HepG2 (cell line): ENCODE results near the gene VPS25. TPM values are rescaled to one million over a fixed set of nuclear protein-coding genes. Genes with fewer than 3 reads are reported as not detected.

ENCODE experiments used
- ADNP ChIP-seq: sonication (generic); formaldehyde crosslinking; IDR thresholded peaks from 2 replicates; pipeline ENCODE4 v1.4.0; 2020; ENCODE audit warnings: missing genetic modification reagents
- GABPA ChIP-seq, 2 experiments: IDR thresholded peaks; 2 replicates each; pipeline ENCODE4 v1.6.1; 2011 to 2016; ENCODE audit warnings: low read depth in 2 of 2, low read length in 1 of 2, missing biosample characterization in 1 of 2, missing genetic modification characterization in 1 of 2
- HDAC2 ChIP-seq: sonication (generic); formaldehyde crosslinking; IDR thresholded peaks from 2 replicates; pipeline ENCODE4 v1.4.0; 2020; ENCODE audit warnings: missing genetic modification reagents
- HMGA1 ChIP-seq: sonication (generic); formaldehyde crosslinking; conservative IDR thresholded peaks from 2 replicates; pipeline ENCODE4 v1.4.0; 2020; ENCODE audit warnings: missing genetic modification reagents
- IRX3 ChIP-seq: sonication (generic); formaldehyde crosslinking; IDR thresholded peaks from 2 replicates; pipeline ENCODE4 v1.8.1; 2023; ENCODE audit warnings: mild to moderate bottlenecking, low read depth, missing genetic modification reagents, borderline replicate concordance
- JARID2 ChIP-seq: sonication (generic); formaldehyde crosslinking; IDR thresholded peaks from 2 replicates; pipeline ENCODE4 v1.8.1; 2023; ENCODE audit warnings: missing genetic modification reagents, inconsistent platforms; ENCODE audit not compliant: insufficient replicate concordance
- NAIF1 ChIP-seq: sonication (generic); formaldehyde crosslinking; IDR thresholded peaks from 2 replicates; pipeline ENCODE4 v1.5.0; 2020; ENCODE audit warnings: mild to moderate bottlenecking, missing genetic modification reagents, borderline replicate concordance
- NFKBIZ ChIP-seq: IDR thresholded peaks from 2 replicates; pipeline ENCODE4 v1.6.1; 2018; ENCODE audit warnings: missing genetic modification reagents, missing compliant biosample characterization
- RXRB ChIP-seq: IDR thresholded peaks from 2 replicates; pipeline ENCODE4 v1.6.1; 2016; ENCODE audit warnings: borderline replicate concordance, missing genetic modification reagents, missing compliant biosample characterization
- SIX1 ChIP-seq: sonication (generic); formaldehyde crosslinking; IDR thresholded peaks from 2 replicates; pipeline ENCODE4 v1.4.0; 2020; ENCODE audit warnings: missing genetic modification reagents, borderline replicate concordance
- SP140L ChIP-seq: sonication (generic); formaldehyde crosslinking; IDR thresholded peaks from 2 replicates; pipeline ENCODE4 v1.4.0; 2020; ENCODE audit warnings: missing genetic modification reagents, borderline replicate concordance
- SRF ChIP-seq: IDR thresholded peaks from 2 replicates; pipeline ENCODE4 v1.6.1; 2011; ENCODE audit warnings: mild to moderate bottlenecking, low read depth, low read length, moderate library complexity
- TRIM24 ChIP-seq: sonication (generic); formaldehyde crosslinking; IDR thresholded peaks from 2 replicates; pipeline ENCODE4 v1.8.0; 2022; ENCODE audit warnings: mild to moderate bottlenecking, missing genetic modification reagents
- ZMYM3 ChIP-seq: sonication (generic); formaldehyde crosslinking; IDR thresholded peaks from 2 replicates; pipeline ENCODE4 v1.5.1; 2020; ENCODE audit warnings: mild to moderate bottlenecking, missing genetic modification reagents
- ZNF496 ChIP-seq: sonication (generic); formaldehyde crosslinking; IDR thresholded peaks from 2 replicates; pipeline ENCODE4 v1.8.1; 2023; ENCODE audit warnings: mild to moderate bottlenecking, moderate library complexity, missing genetic modification reagents; ENCODE audit not compliant: insufficient replicate concordance
- ZNF749 ChIP-seq: sonication (generic); formaldehyde crosslinking; IDR thresholded peaks from 2 replicates; pipeline ENCODE4 v1.8.0; 2022; ENCODE audit warnings: mild to moderate bottlenecking, missing genetic modification reagents, moderate library complexity, borderline replicate concordance
- ZNF782 ChIP-seq: sonication (generic); formaldehyde crosslinking; IDR thresholded peaks from 2 replicates; pipeline ENCODE4 v1.4.0; 2020; ENCODE audit warnings: missing genetic modification reagents, mild to moderate bottlenecking, borderline replicate concordance
- polyA plus RNA-seq, 8 experiments: library from polyadenylated mRNA; depleted of rRNA in 3 of 8; stranded (reverse) in 7 of 8; unstranded in 1 of 8; fragments of >200 nt; fragmentation: Illumina TruSeq in 4 of 8; extraction: Trizol in 4 of 8; gene quantifications; 2 replicates each; pipeline versions ENCODE4 v1.2.1 to v1.2.3, GENCODE V29; 2011 to 2016; ENCODE audit warnings: low read depth in 4 of 8, missing spikeins in 1 of 8, mixed read lengths in 1 of 8; ENCODE audit not compliant: insufficient read depth in 1 of 8
- total RNA-seq, 5 experiments: library from RNA; depleted of rRNA; stranded (reverse); fragments of >200 nt; fragmentation: Illumina TruSeq; extraction: Trizol; gene quantifications; 2 replicates each; pipeline ENCODE4 v1.2.3, GENCODE V29; 2016; ENCODE audit warnings: low read depth in 1 of 5
- TF ChIP-seq, protein P1 (sequence below): sonication (generic); formaldehyde crosslinking; IDR thresholded peaks from 2 replicates; pipeline ENCODE4 v1.9.0; 2022; ENCODE audit warnings: missing genetic modification reagents, mild to moderate bottlenecking, borderline replicate concordance
- TF ChIP-seq, protein P2 (sequence below): sonication (generic); formaldehyde crosslinking; IDR thresholded peaks from 2 replicates; pipeline ENCODE4 v1.4.0; 2020; ENCODE audit warnings: missing genetic modification reagents
- TF ChIP-seq, protein P3 (sequence below): sonication (generic); formaldehyde crosslinking; IDR thresholded peaks from 2 replicates; pipeline ENCODE4 v1.4.0; 2020; ENCODE audit warnings: low read depth, mild to moderate bottlenecking, missing genetic modification reagents
- TF ChIP-seq, protein P4 (sequence below): sonication (generic); formaldehyde crosslinking; IDR thresholded peaks from 2 replicates; pipeline ENCODE4 v1.4.0; 2020; ENCODE audit warnings: missing genetic modification reagents, mild to moderate bottlenecking, borderline replicate concordance

The VPS25 gene
- total and polyA plus RNA-seq, 2 of the 13 experiments (the other 11 are each of a cell fraction or from before 2014, with no cell fraction given): 161 to 249 TPM

DNA sequence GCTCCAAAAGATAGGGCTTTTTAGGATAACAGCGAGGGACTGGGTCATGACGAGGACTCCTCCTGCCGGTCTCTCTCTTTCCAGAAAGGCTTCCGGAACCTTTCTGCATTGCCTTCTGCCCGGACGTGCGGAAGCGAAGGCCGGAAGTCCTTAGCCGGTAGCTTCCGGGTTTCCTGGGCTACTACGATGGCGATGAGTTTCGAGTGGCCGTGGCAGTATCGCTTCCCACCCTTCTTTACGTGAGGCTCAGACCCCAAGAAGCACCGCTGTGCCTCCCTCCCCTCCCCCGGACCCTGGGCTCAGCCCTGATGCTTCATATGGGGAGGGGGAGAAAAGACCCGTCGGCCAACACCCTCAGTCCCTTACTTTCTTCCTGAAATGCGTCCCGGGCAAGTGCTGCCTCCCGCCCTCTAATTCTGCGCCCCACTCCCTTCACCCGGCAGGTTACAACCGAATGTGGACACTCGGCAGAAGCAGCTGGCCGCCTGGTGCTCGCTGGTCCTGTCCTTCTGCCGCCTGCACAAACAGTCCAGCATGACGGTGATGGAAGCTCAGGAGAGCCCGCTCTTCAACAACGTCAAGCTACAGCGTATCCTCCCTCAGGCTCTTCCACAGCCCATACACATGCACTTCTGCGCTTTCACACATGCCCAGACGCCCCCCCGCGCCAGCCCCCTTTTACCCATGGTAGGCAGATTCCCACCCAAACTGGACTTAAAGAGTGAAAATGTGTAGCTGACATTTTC is at the start of gene VPS25 (continued):
- TF ChIP-seq, protein P1, sequence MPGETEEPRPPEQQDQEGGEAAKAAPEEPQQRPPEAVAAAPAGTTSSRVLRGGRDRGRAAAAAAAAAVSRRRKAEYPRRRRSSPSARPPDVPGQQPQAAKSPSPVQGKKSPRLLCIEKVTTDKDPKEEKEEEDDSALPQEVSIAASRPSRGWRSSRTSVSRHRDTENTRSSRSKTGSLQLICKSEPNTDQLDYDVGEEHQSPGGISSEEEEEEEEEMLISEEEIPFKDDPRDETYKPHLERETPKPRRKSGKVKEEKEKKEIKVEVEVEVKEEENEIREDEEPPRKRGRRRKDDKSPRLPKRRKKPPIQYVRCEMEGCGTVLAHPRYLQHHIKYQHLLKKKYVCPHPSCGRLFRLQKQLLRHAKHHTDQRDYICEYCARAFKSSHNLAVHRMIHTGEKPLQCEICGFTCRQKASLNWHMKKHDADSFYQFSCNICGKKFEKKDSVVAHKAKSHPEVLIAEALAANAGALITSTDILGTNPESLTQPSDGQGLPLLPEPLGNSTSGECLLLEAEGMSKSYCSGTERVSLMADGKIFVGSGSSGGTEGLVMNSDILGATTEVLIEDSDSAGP (CRISPR knock-in tag): peak; percentile 87; the same call in 1 of the 2 replicates
- TF ChIP-seq NAIF1 (no peak), HDAC2 (CRISPR knock-in tag) (peak; percentile 97), ADNP (CRISPR knock-in tag) (no peak), SRF (peak; percentile 88), TRIM24 (CRISPR knock-in tag) (no peak), IRX3 (CRISPR knock-in tag) (0 out of 2 replicates have a peak, but pooled peaks have one; percentile 55), SIX1 (CRISPR knock-in tag) (peak; percentile 54; the same call in 1 of the 2 replicates), ZNF782 (CRISPR knock-in tag) (no peak), HMGA1 (CRISPR knock-in tag) (no peak), NFKBIZ (CRISPR knock-in tag) (peak; percentile 89), ZMYM3 (CRISPR knock-in tag) (no peak), ZNF496 (CRISPR knock-in tag) (no peak), RXRB (CRISPR knock-in tag) (peak; percentile 90), JARID2 (no peak), ZNF749 (CRISPR knock-in tag) (no peak), SP140L (CRISPR knock-in tag) (peak; percentile 98), GABPA (IDR thresholded peaks at IDR 0.05; ENCODE audit: low read depth, low read length) (peak; percentile 100), GABPA (CRISPR knock-in tag; IDR thresholded peaks at IDR 0.05; ENCODE audit: low read depth) (peak; percentile 100)
- TF ChIP-seq, protein P2, sequence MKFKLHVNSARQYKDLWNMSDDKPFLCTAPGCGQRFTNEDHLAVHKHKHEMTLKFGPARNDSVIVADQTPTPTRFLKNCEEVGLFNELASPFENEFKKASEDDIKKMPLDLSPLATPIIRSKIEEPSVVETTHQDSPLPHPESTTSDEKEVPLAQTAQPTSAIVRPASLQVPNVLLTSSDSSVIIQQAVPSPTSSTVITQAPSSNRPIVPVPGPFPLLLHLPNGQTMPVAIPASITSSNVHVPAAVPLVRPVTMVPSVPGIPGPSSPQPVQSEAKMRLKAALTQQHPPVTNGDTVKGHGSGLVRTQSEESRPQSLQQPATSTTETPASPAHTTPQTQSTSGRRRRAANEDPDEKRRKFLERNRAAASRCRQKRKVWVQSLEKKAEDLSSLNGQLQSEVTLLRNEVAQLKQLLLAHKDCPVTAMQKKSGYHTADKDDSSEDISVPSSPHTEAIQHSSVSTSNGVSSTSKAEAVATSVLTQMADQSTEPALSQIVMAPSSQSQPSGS: peak; percentile 89
- TF ChIP-seq, protein P3, sequence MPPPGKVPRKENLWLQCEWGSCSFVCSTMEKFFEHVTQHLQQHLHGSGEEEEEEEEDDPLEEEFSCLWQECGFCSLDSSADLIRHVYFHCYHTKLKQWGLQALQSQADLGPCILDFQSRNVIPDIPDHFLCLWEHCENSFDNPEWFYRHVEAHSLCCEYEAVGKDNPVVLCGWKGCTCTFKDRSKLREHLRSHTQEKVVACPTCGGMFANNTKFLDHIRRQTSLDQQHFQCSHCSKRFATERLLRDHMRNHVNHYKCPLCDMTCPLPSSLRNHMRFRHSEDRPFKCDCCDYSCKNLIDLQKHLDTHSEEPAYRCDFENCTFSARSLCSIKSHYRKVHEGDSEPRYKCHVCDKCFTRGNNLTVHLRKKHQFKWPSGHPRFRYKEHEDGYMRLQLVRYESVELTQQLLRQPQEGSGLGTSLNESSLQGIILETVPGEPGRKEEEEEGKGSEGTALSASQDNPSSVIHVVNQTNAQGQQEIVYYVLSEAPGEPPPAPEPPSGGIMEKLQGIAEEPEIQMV (CRISPR knock-in tag): peak; percentile 95
- TF ChIP-seq, protein P4, sequence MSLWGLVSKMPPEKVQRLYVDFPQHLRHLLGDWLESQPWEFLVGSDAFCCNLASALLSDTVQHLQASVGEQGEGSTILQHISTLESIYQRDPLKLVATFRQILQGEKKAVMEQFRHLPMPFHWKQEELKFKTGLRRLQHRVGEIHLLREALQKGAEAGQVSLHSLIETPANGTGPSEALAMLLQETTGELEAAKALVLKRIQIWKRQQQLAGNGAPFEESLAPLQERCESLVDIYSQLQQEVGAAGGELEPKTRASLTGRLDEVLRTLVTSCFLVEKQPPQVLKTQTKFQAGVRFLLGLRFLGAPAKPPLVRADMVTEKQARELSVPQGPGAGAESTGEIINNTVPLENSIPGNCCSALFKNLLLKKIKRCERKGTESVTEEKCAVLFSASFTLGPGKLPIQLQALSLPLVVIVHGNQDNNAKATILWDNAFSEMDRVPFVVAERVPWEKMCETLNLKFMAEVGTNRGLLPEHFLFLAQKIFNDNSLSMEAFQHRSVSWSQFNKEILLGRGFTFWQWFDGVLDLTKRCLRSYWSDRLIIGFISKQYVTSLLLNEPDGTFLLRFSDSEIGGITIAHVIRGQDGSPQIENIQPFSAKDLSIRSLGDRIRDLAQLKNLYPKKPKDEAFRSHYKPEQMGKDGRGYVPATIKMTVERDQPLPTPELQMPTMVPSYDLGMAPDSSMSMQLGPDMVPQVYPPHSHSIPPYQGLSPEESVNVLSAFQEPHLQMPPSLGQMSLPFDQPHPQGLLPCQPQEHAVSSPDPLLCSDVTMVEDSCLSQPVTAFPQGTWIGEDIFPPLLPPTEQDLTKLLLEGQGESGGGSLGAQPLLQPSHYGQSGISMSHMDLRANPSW (CRISPR knock-in tag): 0 out of 2 replicates have a peak, but pooled peaks have one; percentile 35
